Stomach (tissue), 9 donors: Measurements from ENCODE around the gene CACTIN. TPM values are rescaled to one million over a fixed set of nuclear protein-coding genes. Genes with fewer than 3 reads are reported as not detected.

ENCODE experiments used
- DNase-seq, 2 donors: peaks; one replicate each; pipeline versions ENCODE4 v3.0.0 to v3.0.0-alpha.2; 2013 to 2019
- H3K27ac ChIP-seq, 5 donors: fragments of 200-600 bp in 4 of 5; sonication (generic) in 4 of 5; one replicate each; pipeline ENCODE4 v1.5.1; 2013 to 2019; ENCODE audit warnings: mild to moderate bottlenecking in 1 of 5, moderate library complexity in 1 of 5
- H3K27me3 ChIP-seq, 3 donors: fragments of 200-600 bp; sonication (generic); one replicate each; pipeline ENCODE4 v1.5.1; 2017 to 2019; ENCODE audit warnings: mixed run types in 1 of 3
- H3K36me3 ChIP-seq, 4 donors: fragments of 200-600 bp; sonication (generic); 1 replicate in 3 of 4; 2 replicates in 1 of 4; pipeline ENCODE4 v1.5.1; 2016 to 2019
- H3K4me1 ChIP-seq, 4 donors: fragments of 200-600 bp; sonication (generic); one replicate each; pipeline ENCODE4 v1.5.1; 2016 to 2019
- H3K4me3 ChIP-seq, 4 donors: fragments of 200-600 bp; sonication (generic) in 3 of 4; one replicate each; pipeline ENCODE4 v1.5.1; 2016 to 2019; ENCODE audit warnings: mild to moderate bottlenecking in 1 of 4
- H3K9me3 ChIP-seq, 4 donors: fragments of 200-600 bp; sonication (generic); one replicate each; pipeline ENCODE4 v1.5.1; 2016 to 2019
- CTCF ChIP-seq, 7 experiments: fragments of 450-650 bp in 4 of 7; fragments of 200-600 bp in 3 of 7; sonication (generic) in 3 of 7; IDR thresholded peaks; one replicate each; pipeline ENCODE4 v1.5.1; 2016 to 2019; ENCODE audit warnings: antibody characterized with exemption in 7 of 7, control low read depth in 2 of 7, mild to moderate bottlenecking in 1 of 7
- EP300 ChIP-seq: sonication (generic); formaldehyde crosslinking; IDR thresholded peaks from one replicate; pipeline ENCODE4 v1.6.1; 2017; ENCODE audit warnings: antibody characterized with exemption
- POLR2A ChIP-seq, 4 donors: fragments of 450-650 bp; IDR thresholded peaks; one replicate each; pipeline ENCODE4 v1.6.1; 2016; ENCODE audit warnings: antibody characterized with exemption in 4 of 4, control low read depth in 2 of 4, mild to moderate bottlenecking in 1 of 4, moderate library complexity in 1 of 4
- POLR2AphosphoS5 ChIP-seq, 3 donors: sonication (generic); formaldehyde crosslinking; IDR thresholded peaks; one replicate each; pipeline ENCODE4 v1.6.1; 2016; ENCODE audit warnings: antibody characterized with exemption in 3 of 3
- WGBS, 5 donors: extraction: QIAGEN DNeasy Blood & Tissue Kit in 3 of 5; methylation state at CpG; one replicate each; pipeline versions ENCODE4 v1.1.5 to v1.1.7; 2013 to 2018; 5-methylcytosine and 5-hydroxymethylcytosine counted together
- intact Hi-C: fragments of 100-400 bp; cut with DNase I; formaldehyde crosslinking; loops from one replicate; pipeline ENCODE4 v1.15.1; 2023; ENCODE audit warnings: low total_unique reads
- polyA plus RNA-seq, 3 donors: library from polyadenylated mRNA; stranded (reverse); fragments of 200-250 nt; gene quantifications; one replicate each; pipeline ENCODE4 v1.2.3, GENCODE V29; 2013
- total RNA-seq, 5 donors: library from RNA; depleted of rRNA; stranded (reverse); fragments of >200 nt; gene quantifications; one replicate each; pipeline versions ENCODE4 v1.1.0 to v1.2.3, GENCODE V29; 2014 to 2016
- donor health status: healthy with polysubstance abuse.
- donor health status: Bipolar disorder and iron deficiency.
- donor health status: healthy.

Gene CACTIN
- total and polyA plus RNA-seq, 8 donors = 9.8 to 180 (median 14.7) TPM

- TF ChIP-seq POLR2A (IDR thresholded peaks at IDR 0.05) (no peak), EP300 (no peak), CTCF (IDR thresholded peaks at IDR 0.05) (no peak), POLR2AphosphoS5 (IDR thresholded peaks at IDR 0.05) (no peak)
- Histone ChIP-seq H3K9me3 (no peaks in the 10 kb centered on the region), H3K4me3 (peak overlapping the region in 2 of 4 donors; percentile 48 to 58), H3K27ac (peak overlapping the region in 3 of 5 donors; percentile 53 to 70 (median 60)), H3K27me3 (peaks cover 0 to 31% (median 4%) of the 10 kb centered on the region in 3 donors), H3K4me1 (peaks cover 13 to 61% (median 51%) of the 10 kb centered on the region in 4 donors), H3K36me3 (peaks cover 0 to 6% (median 4%) of the 10 kb centered on the region in 4 donors)
- intact Hi-C loops = no loop called here
- no peak for DNase-seq
- 62 to 81% (median 68%) methylated on average over 3 of the region's 3 CpGs for WGBS, 5 donors
These were observed 21.2 kb downstream of the CACTIN start for GRCh38 chr19:3605361-3605760.

- WGBS, 5 donors = 50 to 61% (median 58%) methylated on average over 4 to 11 of the region's 11 CpGs
- Histone ChIP-seq H3K36me3 (peaks cover 0 to 6% (median 3%) of the 10 kb centered on the region in 4 donors), H3K9me3 (no peaks in the 10 kb centered on the region), H3K4me3 (peak overlapping the region in 2 of 4 donors; percentile 7 to 58), H3K27me3 (peaks cover 0 to 31% (median 4%) of the 10 kb centered on the region in 3 donors), H3K27ac (peak overlapping the region in 4 of 5 donors; percentile 44 to 70 (median 56)), H3K4me1 (peaks cover 13 to 61% (median 51%) of the 10 kb centered on the region in 4 donors)
- no peak for DNase-seq
- no peak for TF ChIP-seq EP300
- no peak for TF ChIP-seq CTCF (IDR thresholded peaks at IDR 0.05)
- TF ChIP-seq POLR2AphosphoS5 (IDR thresholded peaks at IDR 0.05) = no peak
- no peak for TF ChIP-seq POLR2A (IDR thresholded peaks at IDR 0.05)
- intact Hi-C loops = no loop called here
These were observed 21.6 kb downstream of the CACTIN start for GRCh38 chr19:3604987-3605343.

- peaks cover 13 to 61% (median 51%) of the 10 kb centered on the region in 4 donors for H3K4me1 ChIP-seq
- H3K27me3 ChIP-seq = peaks cover 0 to 31% (median 4%) of the 10 kb centered on the region in 3 donors
- intact Hi-C loops = no loop called here
- H3K36me3 ChIP-seq = peaks cover 0 to 11% (median 5%) of the 10 kb centered on the region in 4 donors
- H3K27ac ChIP-seq = peak overlapping the region in 4 of 5 donors; percentile 44 to 70 (median 56)
- WGBS, 5 donors = 67 to 78% (median 75%) methylated on average over 21 to 27 of the region's 27 CpGs
- peak overlapping the region in 2 of 4 donors; percentile 7 to 58 for H3K4me3 ChIP-seq
- DNase-seq = no peak
- no peaks in the 10 kb centered on the region for H3K9me3 ChIP-seq
- TF ChIP-seq CTCF (IDR thresholded peaks at IDR 0.05) (no peak), POLR2AphosphoS5 (IDR thresholded peaks at IDR 0.05) (no peak), POLR2A (IDR thresholded peaks at IDR 0.05) (no peak), EP300 (no peak)
These were observed 22.2 kb downstream of the CACTIN start for GRCh38 chr19:3604227-3604986.

GRCh38 chr19:3603121-3603811, 23.3 kb downstream of the CACTIN start:
- TF ChIP-seq EP300 (no peak), CTCF (IDR thresholded peaks at IDR 0.05) (no peak), POLR2A (IDR thresholded peaks at IDR 0.05) (no peak), POLR2AphosphoS5 (IDR thresholded peaks at IDR 0.05) (peak in 1 of 3 donors; percentile 10)
- intact Hi-C loops = no loop called here
- WGBS, 5 donors = 50 to 73% (median 66%) methylated on average over 20 to 23 of the region's 23 CpGs
- Histone ChIP-seq H3K4me3 (no peak overlapping the region), H3K4me1 (peaks cover 13 to 50% (median 40%) of the 10 kb centered on the region in 4 donors), H3K9me3 (no peaks in the 10 kb centered on the region), H3K27me3 (peaks cover 0 to 31% (median 4%) of the 10 kb centered on the region in 3 donors), H3K36me3 (peaks cover 0 to 11% (median 5%) of the 10 kb centered on the region in 4 donors), H3K27ac (peak overlapping the region; percentile 44 to 70 (median 53))
- no peak for DNase-seq
